ENCODE data around the gene HCRTR1.

The HCRTR1 gene

DNA sequence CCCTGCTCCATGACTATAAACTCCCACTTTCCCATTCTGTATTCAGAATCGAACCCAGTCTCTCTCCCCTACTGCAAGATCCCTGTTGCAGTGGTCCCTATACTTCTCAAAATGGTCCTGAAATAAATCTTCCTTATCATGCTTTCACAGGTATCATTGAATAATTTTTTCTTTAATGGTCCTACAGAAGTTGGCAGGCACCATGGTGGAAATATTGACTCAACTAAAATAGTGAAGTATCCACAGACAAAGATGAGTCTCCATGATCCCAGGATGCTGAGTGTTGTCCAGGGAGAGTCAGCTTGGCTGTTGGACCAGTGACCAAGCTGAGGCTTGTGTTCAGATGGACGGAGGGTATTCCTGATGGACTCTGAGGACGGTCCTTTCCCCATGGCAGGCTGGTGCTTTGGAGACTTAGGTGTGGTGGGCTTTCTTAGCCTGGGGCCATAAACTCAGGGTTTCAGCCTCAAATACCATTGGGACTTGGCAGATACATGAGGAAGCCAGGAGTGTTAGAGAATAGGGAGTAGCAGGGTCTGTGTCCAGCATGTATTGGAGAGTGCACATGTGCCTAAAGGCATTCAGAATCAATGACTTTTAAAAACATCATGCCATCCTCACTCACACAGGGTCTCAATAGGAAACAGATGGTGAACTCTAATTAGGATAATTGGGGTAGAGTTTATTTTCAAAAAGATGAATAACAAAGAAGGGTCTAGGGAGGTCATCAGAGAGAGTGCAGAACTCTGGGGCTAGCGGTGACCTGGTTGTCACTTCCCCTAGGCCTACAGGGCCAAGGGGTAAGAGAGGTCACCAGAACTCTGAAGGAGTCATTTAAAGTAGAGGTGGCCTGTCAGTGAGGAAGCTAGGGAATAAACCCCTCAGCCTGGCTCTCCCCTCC is 21.4 kb upstream of the HCRTR1 start:
- DNase-seq (ENCODE audit: insufficient read length, low spot score): no peak
- FAIRE-seq: no peak

DNA sequence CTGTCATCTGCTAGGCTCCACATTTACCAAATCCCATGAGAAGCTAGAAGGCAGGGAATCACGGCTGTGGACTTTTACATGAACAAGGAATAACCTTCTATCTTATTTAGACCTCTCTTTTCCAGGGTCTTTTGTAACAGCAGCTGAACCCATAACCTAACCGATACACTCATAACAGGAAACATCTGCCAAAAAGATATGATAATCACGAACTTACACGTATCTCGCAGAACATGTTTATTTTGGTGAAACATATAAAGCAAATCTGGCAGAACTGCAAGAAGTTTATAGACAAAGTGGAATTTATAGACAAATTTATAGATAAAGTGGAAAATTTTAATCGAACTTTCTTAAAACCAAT is 20.8 kb upstream of the HCRTR1 start:
- no peak for DNase-seq (ENCODE audit: insufficient read length, low spot score)
- FAIRE-seq: no peak

DNA sequence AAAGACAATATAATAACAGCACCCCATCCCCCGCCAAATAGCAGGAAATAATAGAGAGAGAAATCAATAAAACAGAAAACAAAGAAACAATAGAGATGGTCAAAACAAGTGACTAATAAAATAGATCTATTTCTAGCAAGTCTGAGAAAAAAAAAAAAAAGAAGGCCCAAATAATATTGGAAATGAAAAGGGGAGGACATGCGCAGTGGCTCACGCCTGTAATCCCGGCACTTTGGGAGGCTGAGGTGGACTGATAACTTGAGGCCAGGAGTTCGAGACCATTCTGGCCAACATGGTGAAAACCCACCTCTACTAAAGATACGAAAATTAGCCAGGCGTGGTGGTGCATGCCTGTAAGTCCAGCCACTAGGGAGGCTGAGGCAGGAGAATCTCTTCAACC is 18.5 kb upstream of the HCRTR1 start:
- FAIRE-seq (no peak), DNase-seq (ENCODE audit: insufficient read length, low spot score) (no peak)

- no peak for FAIRE-seq
- DNase-seq (ENCODE audit: insufficient read length, low spot score): no peak
These were observed 16.8 kb upstream of the HCRTR1 start for GRCh38 chr1:31600641-31601040.

DNA sequence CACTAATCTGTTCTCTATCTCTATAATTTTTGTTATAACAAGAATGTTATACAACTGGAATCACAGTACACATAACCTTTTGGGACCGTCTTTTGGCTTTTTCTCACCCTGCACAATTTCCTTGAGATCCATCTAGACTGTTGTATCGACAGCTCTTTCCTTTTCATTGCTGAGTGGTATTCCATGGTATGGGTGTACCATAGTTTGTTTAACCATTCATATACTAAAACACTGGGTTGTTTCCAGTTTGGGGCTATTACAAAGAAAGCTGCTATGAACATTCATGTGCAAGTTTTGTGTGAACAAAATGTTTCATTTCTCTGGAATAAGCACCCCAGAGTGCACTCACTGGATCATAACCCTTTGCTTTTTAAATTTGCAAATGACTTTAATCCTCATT is 15.4 kb upstream of the HCRTR1 start:
- DNase-seq (ENCODE audit: insufficient read length, low spot score): no peak
- FAIRE-seq: no peak

DNA sequence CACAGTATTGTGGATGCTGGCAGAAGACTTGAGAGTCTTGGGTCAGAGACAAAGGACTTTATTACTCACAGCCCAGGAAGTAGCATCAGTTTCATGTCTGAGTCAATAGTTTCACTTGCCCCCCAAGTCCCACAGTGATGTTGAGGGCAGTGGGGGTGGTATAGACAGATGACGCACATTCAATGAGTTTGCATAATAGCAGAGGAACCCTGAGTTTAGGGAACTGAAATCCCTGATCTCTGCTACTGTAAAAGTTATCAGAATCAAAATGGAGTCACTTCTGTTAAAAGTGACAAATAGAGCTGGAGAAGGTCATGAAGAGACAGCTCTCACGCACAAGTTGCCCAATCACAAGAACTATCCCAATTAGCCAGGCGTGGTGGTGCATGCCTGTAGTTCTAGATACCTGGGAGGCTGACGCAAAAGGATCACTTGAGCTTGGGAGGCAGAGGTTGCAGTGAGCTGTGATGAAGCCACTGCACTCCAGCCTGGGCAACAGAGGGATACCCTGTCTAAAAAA is 11.5 kb upstream of the HCRTR1 start:
- DNase-seq (ENCODE audit: insufficient read length, low spot score): peak; percentile 63
- peak; percentile 94 for FAIRE-seq

DNA sequence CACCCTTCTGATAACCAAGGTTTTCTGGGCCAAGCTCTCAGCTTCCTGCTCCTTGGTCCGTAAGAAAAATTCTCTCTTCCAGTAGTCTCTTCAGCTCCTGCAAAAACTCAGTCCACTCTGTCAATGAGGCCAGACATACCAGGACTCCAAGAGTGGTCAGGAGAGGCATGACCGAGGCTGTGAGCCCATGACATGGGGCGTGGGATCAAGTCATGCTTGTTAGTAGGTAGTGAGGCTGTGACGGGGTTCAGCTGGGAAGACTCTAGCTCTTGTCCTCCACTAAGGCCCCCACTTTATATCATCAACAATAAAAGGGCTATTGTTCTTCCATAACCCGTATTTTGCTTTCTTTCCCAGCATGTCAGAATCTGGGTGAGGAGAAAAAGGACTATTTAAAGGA is 10.1 kb upstream of the HCRTR1 start:
- DNase-seq (ENCODE audit: insufficient read length, low spot score) (no peak), FAIRE-seq (no peak)

DNA sequence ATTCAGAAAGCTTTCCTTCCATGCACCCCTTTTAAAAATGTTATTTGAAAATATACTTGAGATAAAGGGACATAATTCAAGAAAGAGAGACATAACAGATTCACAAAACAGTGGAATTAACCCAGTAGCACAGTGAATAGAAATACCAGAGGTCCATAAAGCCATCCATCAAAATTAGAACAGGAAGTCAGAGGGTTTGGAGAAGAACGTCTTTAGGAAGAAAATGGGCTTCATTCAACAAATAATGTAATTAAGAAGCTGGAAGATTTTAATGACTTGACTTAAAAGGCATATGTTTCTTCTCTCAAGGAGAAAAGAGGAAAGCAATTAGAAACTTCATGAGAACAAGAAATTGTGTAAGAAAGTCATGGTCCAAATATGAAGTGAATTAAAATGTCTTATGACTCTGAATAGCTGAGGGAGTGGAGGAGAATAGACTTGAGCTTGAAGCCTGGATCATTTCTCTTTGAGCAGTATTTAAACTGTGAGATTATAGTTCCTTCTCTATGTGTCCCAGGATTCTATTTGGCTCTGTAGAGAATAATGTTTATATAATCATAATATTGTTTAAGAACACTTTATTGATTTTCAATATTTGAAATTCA is 7.9 kb upstream of the HCRTR1 start:
- no peak for FAIRE-seq
- no peak for DNase-seq (ENCODE audit: insufficient read length, low spot score)

DNA sequence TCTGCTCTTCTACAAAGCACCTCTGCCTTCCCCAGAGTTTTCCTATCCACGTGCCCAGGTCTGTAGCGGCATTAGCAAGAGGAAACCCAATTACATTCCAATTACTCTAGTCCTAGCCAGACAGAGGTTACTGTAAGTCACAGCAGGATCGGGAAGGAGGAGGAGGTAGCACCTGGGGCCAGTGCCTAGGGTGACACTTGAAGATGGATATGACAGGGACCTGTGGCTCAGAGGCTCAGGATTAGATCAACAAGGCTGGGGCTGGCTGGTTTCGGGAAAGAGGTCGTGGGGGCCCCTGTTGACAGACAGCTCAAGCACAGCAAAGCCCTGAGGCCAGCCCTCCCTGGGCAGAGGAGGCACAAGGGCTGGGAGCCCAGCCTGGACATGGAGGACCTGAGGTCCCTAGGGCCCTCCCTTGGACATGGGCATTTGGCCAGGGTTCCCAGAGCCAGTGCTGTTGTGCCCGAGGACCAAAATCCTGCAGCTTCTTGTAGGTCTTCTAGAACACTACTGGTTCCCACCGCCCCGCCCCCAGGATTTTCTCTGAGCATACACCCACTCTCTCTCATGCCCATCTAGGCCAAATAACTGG is 3.0 kb upstream of the HCRTR1 start:
- FAIRE-seq (no peak), DNase-seq (ENCODE audit: insufficient read length, low spot score) (no peak)

- DNase-seq (ENCODE audit: insufficient read length, low spot score) (no peak), FAIRE-seq (no peak)
These were observed 2.1 kb upstream of the HCRTR1 start for GRCh38 chr1:31615414-31615813.

- FAIRE-seq (no peak), DNase-seq (ENCODE audit: insufficient read length, low spot score) (no peak)
These were observed 1.6 kb upstream of the HCRTR1 start for GRCh38 chr1:31615939-31616338.

DNA sequence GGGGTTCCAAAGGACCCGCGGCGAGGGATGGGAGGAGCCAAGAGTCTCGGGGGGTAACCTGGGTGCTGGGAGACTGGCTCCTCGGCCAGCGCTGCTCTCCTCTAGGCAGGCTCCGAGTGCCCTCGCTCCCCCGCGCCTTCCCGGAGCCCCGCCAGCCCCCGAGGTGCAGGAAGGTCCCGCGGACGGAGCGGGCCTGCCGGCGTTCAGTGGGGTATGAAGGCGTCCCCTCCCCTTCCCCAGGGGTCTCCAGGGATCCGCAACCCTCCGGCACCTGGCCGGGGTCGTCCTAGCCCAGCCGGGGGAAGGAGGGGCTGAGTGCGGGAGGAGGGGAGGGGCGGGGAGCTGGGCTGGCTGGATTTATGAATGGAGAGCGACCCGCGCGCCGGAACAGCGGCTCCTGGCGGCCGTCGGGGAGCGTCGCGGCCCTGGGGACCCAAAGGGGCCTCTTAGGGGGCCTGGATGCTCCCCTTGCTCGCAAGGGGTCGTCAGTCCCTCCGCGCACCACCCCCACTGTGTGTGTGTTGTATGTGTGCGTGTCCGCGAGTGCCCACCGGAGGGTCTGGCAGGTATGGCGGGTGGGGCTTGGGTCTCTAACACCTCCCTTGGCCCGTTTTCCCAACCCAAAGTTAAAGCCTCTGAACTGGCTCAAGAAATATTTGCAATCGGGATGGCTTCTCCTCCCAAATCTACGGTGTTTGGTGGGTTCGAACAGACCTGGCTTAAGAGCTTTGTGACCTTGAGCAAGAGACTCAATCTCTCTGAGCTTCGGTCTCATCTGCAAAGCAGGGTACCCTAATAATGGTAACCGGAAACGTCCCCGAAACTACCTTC is 642 bp downstream of the HCRTR1 start:
- no peak for FAIRE-seq

DNA sequence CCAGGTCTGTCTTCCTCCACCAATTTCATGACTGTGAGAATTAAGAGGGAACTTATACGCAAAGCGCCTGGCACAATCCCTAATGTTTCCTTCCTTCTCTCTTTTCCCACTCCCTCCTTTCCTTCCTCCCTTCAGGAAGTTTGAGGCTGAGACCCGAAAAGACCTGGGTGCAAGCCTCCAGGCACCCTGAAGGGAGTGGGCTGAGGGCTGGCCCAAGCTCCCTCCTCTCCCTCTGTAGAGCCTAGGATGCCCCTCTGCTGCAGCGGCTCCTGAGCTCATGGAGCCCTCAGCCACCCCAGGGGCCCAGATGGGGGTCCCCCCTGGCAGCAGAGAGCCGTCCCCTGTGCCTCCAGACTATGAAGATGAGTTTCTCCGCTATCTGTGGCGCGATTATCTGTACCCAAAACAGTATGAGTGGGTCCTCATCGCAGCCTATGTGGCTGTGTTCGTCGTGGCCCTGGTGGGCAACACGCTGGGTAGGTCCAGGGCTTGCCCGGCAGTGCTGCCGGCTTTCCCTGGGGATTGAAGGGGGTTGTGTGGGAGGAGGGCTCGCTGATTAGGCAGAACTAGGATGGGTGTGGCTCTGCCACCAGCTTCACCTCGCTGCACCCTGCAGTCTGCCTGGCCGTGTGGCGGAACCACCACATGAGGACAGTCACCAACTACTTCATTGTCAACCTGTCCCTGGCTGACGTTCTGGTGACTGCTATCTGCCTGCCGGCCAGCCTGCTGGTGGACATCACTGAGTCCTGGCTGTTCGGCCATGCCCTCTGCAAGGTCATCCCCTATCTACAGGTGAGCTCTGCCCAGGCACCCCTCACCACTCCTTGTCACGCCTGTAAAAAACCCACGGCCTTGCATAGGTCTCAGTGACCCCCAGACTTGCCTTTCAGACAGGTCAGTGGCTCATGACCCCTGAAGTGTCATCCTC is 1.7 kb downstream of the HCRTR1 start:
- DNase-seq (ENCODE audit: insufficient read length, low spot score) (no peak), FAIRE-seq (no peak)

More for the DNA sequence above, 642 bp downstream of the HCRTR1 start:
- peak; percentile 73 for DNase-seq (ENCODE audit: insufficient read length, low spot score)

- DNase-seq (ENCODE audit: insufficient read length, low spot score) (no peak), FAIRE-seq (no peak)
These were observed 3.4 kb downstream of the HCRTR1 start for GRCh38 chr1:31620631-31621497.

DNA sequence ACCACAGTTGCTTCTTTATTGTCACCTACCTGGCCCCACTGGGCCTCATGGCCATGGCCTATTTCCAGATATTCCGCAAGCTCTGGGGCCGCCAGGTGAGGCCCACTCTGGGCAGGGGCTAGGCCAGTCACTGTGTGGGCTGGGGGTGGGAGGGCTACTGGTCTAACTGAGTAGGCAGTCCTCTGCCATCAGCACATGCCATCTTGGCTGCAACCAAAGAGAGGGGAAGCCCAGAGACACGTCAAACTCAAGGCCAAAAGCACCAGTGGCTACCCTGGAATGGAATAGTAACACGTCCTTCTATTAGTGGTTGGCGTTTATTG is 4.0 kb downstream of the HCRTR1 start:
- DNase-seq (ENCODE audit: insufficient read length, low spot score): no peak
- no peak for FAIRE-seq

- FAIRE-seq: no peak
- no peak for DNase-seq (ENCODE audit: insufficient read length, low spot score)
These were observed 4.6 kb downstream of the HCRTR1 start for GRCh38 chr1:31621847-31622730.

- DNase-seq (ENCODE audit: insufficient read length, low spot score) (no peak), FAIRE-seq (no peak)
These were observed 5.9 kb downstream of the HCRTR1 start for GRCh38 chr1:31623365-31623764.

- FAIRE-seq (peak; percentile 56), DNase-seq (ENCODE audit: insufficient read length, low spot score) (no peak)
These were observed 6.8 kb downstream of the HCRTR1 start for GRCh38 chr1:31624309-31624708.
